ENCODE measurements around the gene SMYD4. TPM values are rescaled to one million over a fixed set of nuclear protein-coding genes. Genes with fewer than 3 reads are reported as not detected.

SMYD4 gene
- total and polyA plus RNA-seq, 2 experiments from 2014 or later = 17.0 to 21.9 TPM

DNA sequence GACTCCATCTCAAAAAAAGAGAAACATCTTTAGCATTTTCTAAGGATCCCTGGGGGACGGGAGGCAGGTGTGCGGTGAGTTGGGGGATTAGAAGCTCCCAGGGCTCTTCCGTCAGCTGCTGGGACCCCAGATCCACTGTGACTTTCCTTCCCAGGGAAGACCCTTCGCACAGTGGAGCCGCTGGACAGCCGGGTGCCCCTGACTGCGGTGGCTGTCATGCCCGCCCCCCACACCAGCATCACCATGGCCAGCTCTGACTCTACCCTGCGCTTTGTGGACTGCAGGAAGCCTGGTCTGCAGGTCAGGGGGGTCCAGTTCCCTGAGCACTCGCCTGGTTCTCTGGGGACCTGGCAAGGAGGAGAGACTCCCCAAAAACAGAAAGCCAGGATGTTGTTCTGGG is 94.3 kb downstream of the SMYD4 start:
- Histone ChIP-seq H3K27ac (ENCODE audit: low read depth) (no peak overlapping the region), H3K4me2 (no peak overlapping the region), H3K4me3 (no peak overlapping the region), H3K4me1 (ENCODE audit: insufficient read depth) (no peaks in the 10 kb centered on the region), H3K9me2 (ENCODE audit: insufficient read depth) (no peaks in the 10 kb centered on the region), H3K27me3 (ENCODE audit: insufficient read depth) (no peaks in the 10 kb centered on the region), H3K36me3 (ENCODE audit: insufficient read depth) (no peaks in the 10 kb centered on the region), H3K79me2 (replicated peaks; ENCODE audit: insufficient read depth) (no peaks in the 10 kb centered on the region), H4K20me1 (replicated peaks; ENCODE audit: insufficient read depth) (no peaks in the 10 kb centered on the region), H2AFZ (no peak overlapping the region), H3F3A (replicated peaks; ENCODE audit: low read depth) (no peaks in the 10 kb centered on the region)
- peaks cover 12% of the 10 kb centered on the region for H3K36me3 Mint-ChIP-seq (ENCODE audit: low read depth)
- TF ChIP-seq, protein P1, sequence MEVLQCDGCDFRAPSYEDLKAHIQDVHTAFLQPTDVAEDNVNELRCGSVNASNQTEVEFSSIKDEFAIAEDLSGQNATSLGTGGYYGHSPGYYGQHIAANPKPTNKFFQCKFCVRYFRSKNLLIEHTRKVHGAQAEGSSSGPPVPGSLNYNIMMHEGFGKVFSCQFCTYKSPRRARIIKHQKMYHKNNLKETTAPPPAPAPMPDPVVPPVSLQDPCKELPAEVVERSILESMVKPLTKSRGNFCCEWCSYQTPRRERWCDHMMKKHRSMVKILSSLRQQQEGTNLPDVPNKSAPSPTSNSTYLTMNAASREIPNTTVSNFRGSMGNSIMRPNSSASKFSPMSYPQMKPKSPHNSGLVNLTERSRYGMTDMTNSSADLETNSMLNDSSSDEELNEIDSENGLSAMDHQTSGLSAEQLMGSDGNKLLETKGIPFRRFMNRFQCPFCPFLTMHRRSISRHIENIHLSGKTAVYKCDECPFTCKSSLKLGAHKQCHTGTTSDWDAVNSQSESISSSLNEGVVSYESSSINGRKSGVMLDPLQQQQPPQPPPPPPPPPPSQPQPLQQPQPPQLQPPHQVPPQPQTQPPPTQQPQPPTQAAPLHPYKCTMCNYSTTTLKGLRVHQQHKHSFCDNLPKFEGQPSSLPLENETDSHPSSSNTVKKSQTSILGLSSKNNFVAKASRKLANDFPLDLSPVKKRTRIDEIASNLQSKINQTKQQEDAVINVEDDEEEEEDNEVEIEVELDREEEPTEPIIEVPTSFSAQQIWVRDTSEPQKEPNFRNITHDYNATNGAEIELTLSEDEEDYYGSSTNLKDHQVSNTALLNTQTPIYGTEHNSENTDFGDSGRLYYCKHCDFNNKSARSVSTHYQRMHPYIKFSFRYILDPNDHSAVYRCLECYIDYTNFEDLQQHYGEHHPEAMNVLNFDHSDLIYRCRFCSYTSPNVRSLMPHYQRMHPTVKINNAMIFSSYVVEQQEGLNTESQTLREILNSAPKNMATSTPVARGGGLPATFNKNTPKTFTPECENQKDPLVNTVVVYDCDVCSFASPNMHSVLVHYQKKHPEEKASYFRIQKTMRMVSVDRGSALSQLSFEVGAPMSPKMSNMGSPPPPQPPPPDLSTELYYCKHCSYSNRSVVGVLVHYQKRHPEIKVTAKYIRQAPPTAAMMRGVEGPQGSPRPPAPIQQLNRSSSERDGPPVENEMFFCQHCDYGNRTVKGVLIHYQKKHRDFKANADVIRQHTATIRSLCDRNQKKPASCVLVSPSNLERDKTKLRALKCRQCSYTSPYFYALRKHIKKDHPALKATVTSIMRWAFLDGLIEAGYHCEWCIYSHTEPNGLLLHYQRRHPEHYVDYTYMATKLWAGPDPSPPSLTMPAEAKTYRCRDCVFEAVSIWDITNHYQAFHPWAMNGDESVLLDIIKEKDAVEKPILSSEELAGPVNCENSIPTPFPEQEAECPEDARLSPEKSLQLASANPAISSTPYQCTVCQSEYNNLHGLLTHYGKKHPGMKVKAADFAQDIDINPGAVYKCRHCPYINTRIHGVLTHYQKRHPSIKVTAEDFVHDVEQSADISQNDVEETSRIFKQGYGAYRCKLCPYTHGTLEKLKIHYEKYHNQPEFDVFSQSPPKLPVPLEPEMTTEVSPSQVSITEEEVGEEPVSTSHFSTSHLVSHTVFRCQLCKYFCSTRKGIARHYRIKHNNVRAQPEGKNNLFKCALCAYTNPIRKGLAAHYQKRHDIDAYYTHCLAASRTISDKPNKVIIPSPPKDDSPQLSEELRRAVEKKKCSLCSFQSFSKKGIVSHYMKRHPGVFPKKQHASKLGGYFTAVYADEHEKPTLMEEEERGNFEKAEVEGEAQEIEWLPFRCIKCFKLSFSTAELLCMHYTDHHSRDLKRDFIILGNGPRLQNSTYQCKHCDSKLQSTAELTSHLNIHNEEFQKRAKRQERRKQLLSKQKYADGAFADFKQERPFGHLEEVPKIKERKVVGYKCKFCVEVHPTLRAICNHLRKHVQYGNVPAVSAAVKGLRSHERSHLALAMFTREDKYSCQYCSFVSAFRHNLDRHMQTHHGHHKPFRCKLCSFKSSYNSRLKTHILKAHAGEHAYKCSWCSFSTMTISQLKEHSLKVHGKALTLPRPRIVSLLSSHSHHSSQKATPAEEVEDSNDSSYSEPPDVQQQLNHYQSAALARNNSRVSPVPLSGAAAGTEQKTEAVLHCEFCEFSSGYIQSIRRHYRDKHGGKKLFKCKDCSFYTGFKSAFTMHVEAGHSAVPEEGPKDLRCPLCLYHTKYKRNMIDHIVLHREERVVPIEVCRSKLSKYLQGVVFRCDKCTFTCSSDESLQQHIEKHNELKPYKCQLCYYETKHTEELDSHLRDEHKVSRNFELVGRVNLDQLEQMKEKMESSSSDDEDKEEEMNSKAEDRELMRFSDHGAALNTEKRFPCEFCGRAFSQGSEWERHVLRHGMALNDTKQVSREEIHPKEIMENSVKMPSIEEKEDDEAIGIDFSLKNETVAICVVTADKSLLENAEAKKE (CRISPR knock-in tag; IDR thresholded peaks at IDR 0.05) = no peak
- TF ChIP-seq JUNB (IDR thresholded peaks at IDR 0.05; ENCODE audit: unreplicated experiment) (no peak), STAT1 (IDR thresholded peaks at IDR 0.05; ENCODE audit: unreplicated experiment) (no peak), EZH2 (IDR thresholded peaks at IDR 0.05; ENCODE audit: low read depth, unreplicated experiment) (no peak), ZNF331 (CRISPR knock-in tag; IDR thresholded peaks at IDR 0.05; ENCODE audit: low read depth) (no peak), EZH2phosphoT487 (IDR thresholded peaks at IDR 0.05; ENCODE audit: unreplicated experiment) (no peak), ZNF114 (CRISPR knock-in tag; IDR thresholded peaks at IDR 0.05) (no peak), NANOG (IDR thresholded peaks at IDR 0.05; ENCODE audit: borderline replicate concordance) (no peak), POLR2AphosphoS5 (IDR thresholded peaks at IDR 0.05; ENCODE audit: low read depth) (no peak), CREB1 (CRISPR knock-in tag; IDR thresholded peaks at IDR 0.05; ENCODE audit: low read depth) (no peak)
- TF ChIP-seq, protein P2, sequence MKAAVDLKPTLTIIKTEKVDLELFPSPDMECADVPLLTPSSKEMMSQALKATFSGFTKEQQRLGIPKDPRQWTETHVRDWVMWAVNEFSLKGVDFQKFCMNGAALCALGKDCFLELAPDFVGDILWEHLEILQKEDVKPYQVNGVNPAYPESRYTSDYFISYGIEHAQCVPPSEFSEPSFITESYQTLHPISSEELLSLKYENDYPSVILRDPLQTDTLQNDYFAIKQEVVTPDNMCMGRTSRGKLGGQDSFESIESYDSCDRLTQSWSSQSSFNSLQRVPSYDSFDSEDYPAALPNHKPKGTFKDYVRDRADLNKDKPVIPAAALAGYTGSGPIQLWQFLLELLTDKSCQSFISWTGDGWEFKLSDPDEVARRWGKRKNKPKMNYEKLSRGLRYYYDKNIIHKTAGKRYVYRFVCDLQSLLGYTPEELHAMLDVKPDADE (IDR thresholded peaks at IDR 0.05) = no peak
- TF ChIP-seq, protein P3, sequence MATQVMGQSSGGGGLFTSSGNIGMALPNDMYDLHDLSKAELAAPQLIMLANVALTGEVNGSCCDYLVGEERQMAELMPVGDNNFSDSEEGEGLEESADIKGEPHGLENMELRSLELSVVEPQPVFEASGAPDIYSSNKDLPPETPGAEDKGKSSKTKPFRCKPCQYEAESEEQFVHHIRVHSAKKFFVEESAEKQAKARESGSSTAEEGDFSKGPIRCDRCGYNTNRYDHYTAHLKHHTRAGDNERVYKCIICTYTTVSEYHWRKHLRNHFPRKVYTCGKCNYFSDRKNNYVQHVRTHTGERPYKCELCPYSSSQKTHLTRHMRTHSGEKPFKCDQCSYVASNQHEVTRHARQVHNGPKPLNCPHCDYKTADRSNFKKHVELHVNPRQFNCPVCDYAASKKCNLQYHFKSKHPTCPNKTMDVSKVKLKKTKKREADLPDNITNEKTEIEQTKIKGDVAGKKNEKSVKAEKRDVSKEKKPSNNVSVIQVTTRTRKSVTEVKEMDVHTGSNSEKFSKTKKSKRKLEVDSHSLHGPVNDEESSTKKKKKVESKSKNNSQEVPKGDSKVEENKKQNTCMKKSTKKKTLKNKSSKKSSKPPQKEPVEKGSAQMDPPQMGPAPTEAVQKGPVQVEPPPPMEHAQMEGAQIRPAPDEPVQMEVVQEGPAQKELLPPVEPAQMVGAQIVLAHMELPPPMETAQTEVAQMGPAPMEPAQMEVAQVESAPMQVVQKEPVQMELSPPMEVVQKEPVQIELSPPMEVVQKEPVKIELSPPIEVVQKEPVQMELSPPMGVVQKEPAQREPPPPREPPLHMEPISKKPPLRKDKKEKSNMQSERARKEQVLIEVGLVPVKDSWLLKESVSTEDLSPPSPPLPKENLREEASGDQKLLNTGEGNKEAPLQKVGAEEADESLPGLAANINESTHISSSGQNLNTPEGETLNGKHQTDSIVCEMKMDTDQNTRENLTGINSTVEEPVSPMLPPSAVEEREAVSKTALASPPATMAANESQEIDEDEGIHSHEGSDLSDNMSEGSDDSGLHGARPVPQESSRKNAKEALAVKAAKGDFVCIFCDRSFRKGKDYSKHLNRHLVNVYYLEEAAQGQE (IDR thresholded peaks at IDR 0.05; ENCODE audit: unreplicated experiment) = no peak
- TF ChIP-seq, protein P4, sequence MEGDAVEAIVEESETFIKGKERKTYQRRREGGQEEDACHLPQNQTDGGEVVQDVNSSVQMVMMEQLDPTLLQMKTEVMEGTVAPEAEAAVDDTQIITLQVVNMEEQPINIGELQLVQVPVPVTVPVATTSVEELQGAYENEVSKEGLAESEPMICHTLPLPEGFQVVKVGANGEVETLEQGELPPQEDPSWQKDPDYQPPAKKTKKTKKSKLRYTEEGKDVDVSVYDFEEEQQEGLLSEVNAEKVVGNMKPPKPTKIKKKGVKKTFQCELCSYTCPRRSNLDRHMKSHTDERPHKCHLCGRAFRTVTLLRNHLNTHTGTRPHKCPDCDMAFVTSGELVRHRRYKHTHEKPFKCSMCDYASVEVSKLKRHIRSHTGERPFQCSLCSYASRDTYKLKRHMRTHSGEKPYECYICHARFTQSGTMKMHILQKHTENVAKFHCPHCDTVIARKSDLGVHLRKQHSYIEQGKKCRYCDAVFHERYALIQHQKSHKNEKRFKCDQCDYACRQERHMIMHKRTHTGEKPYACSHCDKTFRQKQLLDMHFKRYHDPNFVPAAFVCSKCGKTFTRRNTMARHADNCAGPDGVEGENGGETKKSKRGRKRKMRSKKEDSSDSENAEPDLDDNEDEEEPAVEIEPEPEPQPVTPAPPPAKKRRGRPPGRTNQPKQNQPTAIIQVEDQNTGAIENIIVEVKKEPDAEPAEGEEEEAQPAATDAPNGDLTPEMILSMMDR (conservative IDR thresholded peaks at IDR 0.05; ENCODE audit: low read depth in 2 of 2) = no peak
- no peak overlapping the region for H3K4me3 Mint-ChIP-seq
- ATAC-seq (no peak), DNase-seq (ENCODE audit: low spot score) (no peak)
- peaks cover 11% of the 10 kb centered on the region for H3K27me3 Mint-ChIP-seq (ENCODE audit: insufficient read depth, low read depth, poor library complexity)
- peaks cover 10% of the 10 kb centered on the region; the same call in 2 of the 3 replicates for H3K9me3 Mint-ChIP-seq
- H3K27ac Mint-ChIP-seq = no peak overlapping the region
- peaks cover 3% of the 10 kb centered on the region; the same call in 2 of the 3 replicates for H3K4me1 Mint-ChIP-seq
